AG04449 (cell line): ENCODE measurements around the gene ACAD9.

Experiments used
- CTCF ChIA-PET: fragments of 350-600 bp; formaldehyde crosslinking; extraction: SDS; loops from one replicate; lab custom pipeline; 2021; ENCODE audit warnings: antibody characterized with exemption; lab: Yijun Ruan, JAX
- POLR2A ChIA-PET: fragments of 400-600, 350-600 bp; formaldehyde crosslinking; extraction: SDS; loops from one replicate; lab custom pipeline; 2020; ENCODE audit warnings: antibody characterized with exemption, inconsistent platforms; lab: Yijun Ruan, JAX
- DNase-seq: peaks from one replicate; pipeline ENCODE4 v3.0.0-alpha.2; 2010; ENCODE audit warnings: low read depth, low spot score
- H3K4me3 ChIP-seq: 2 replicates; pipeline ENCODE4 v1.5.1; 2011; ENCODE audit warnings: low read depth, mild to moderate bottlenecking, control low read depth, low read length
- TF ChIP-seq, protein P1 (sequence below): IDR thresholded peaks from one replicate; pipeline ENCODE4 v1.5.1; 2011; ENCODE audit warnings: mild to moderate bottlenecking, moderate library complexity, low read length, control low read depth, inconsistent platforms; ENCODE audit not compliant: insufficient read depth; ENCODE audit errors: missing control alignments

The ACAD9 gene

GRCh38 chr3:128867200-128868125 is 12.0 kb upstream of the ACAD9 start:
- TF ChIP-seq, protein P1, sequence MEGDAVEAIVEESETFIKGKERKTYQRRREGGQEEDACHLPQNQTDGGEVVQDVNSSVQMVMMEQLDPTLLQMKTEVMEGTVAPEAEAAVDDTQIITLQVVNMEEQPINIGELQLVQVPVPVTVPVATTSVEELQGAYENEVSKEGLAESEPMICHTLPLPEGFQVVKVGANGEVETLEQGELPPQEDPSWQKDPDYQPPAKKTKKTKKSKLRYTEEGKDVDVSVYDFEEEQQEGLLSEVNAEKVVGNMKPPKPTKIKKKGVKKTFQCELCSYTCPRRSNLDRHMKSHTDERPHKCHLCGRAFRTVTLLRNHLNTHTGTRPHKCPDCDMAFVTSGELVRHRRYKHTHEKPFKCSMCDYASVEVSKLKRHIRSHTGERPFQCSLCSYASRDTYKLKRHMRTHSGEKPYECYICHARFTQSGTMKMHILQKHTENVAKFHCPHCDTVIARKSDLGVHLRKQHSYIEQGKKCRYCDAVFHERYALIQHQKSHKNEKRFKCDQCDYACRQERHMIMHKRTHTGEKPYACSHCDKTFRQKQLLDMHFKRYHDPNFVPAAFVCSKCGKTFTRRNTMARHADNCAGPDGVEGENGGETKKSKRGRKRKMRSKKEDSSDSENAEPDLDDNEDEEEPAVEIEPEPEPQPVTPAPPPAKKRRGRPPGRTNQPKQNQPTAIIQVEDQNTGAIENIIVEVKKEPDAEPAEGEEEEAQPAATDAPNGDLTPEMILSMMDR: no peak
- CTCF ChIA-PET: interaction anchor here (1.0 to 2.8 kb wide), 5 partner anchors 18 to 250 kb away, joined by 3 to 12 read pairs (median 3); no protein-coding TSS in a partner anchor
- POLR2A ChIA-PET: no interaction called here
- no peak for DNase-seq
- H3K4me3 ChIP-seq: no peak overlapping the region

GRCh38 chr3:128870347-128870746 is 9.1 kb upstream of the ACAD9 start:
- no peak for DNase-seq
- TF ChIP-seq, protein P1: no peak
- CTCF ChIA-PET: no interaction called here
- POLR2A ChIA-PET: no interaction called here
- H3K4me3 ChIP-seq: no peak overlapping the region

DNA sequence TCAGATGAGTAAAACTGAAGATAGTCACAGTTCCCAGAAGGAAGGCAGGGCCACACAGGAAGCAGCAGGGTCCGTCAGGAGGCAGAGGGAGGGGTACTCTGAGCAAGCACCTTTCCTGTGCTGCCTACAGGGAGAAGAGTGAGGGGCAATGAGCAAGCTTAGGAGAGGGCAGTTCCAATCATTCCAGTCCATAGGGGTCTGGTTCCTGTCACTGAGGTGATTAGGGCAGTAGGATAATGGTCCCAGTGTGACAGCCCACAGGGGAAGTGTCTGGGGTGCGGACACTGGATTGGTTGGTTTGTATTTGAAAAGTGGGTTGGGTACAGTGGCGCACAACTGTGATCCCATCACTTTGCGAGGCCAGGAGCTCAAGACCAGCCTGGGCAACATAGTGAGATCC is 7.1 kb upstream of the ACAD9 start:
- TF ChIP-seq, protein P1: no peak
- POLR2A ChIA-PET: no interaction called here
- no peak for DNase-seq
- H3K4me3 ChIP-seq: no peak overlapping the region
- CTCF ChIA-PET: interaction anchor here (0.8 to 1.4 kb wide), 3 partner anchors 27 to 254 kb away, joined by 3 to 4 read pairs (median 4); no protein-coding TSS in a partner anchor

DNA sequence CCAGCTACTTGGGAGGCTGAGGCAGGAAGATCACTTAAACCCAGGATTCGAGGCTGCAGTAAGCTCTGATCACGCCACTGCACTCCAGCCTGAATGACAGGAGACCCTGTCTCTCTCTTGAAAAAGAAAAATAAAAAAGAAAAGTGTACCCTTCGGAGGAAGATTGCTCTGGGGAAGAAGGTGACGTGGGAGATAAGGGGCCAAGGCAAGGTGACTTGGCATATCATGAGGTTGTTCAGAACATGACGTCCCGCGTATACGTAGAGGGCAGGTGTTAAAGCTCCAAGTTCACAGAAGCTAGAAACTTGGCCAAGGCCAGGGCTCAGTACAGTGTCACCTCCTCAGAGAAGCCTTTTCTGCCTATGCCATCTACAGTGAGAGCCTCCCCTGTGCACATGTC is 6.7 kb upstream of the ACAD9 start:
- CTCF ChIA-PET: interaction anchor here (0.8 to 1.4 kb wide), 3 partner anchors 27 to 255 kb away, joined by 3 to 4 read pairs (median 4); no protein-coding TSS in a partner anchor

GRCh38 chr3:128873244-128874022 is 6.0 kb upstream of the ACAD9 start:
- ChIA-PET CTCF (interaction anchor here (0.8 to 1.4 kb wide), 3 partner anchors 28 to 255 kb away, joined by 3 to 4 read pairs (median 4); no protein-coding TSS in a partner anchor), POLR2A (no interaction called here)
- TF ChIP-seq, protein P1: no peak
- no peak overlapping the region for H3K4me3 ChIP-seq
- no peak for DNase-seq

More for the DNA sequence above, 6.7 kb upstream of the ACAD9 start:
- POLR2A ChIA-PET: no interaction called here
- TF ChIP-seq, protein P1: no peak
- H3K4me3 ChIP-seq: no peak overlapping the region
- DNase-seq: no peak
